HG02798 (cell line): Measurements from ENCODE around the gene MAP4K2.

Source experiments
- ATAC-seq: cut with Tn5 transposase; IDR thresholded peaks from one replicate; pipeline ENCODE4 v1.9.1; 2021; ENCODE audit warnings: mild to moderate bottlenecking; ENCODE audit not compliant: unreplicated experiment, poor library complexity

The MAP4K2 gene

GRCh38 chr11:64839335-64839734 lies 36.3 kb upstream of the MAP4K2 start:
- no peak for ATAC-seq

GRCh38 chr11:64838600-64839334 lies 35.8 kb upstream of the MAP4K2 start:
- ATAC-seq: no peak

- no peak for ATAC-seq
Measured at GRCh38 chr11:64837887-64838351, 34.9 kb upstream of the MAP4K2 start.

GRCh38 chr11:64836448-64837072 lies 33.5 kb upstream of the MAP4K2 start:
- ATAC-seq: no peak

- ATAC-seq: no peak
Measured at GRCh38 chr11:64835616-64836447, 32.8 kb upstream of the MAP4K2 start.

- no peak for ATAC-seq
Measured at GRCh38 chr11:64834723-64835615, 32.0 kb upstream of the MAP4K2 start.

- ATAC-seq: no peak
Measured at GRCh38 chr11:64834031-64834722, 31.2 kb upstream of the MAP4K2 start.

GRCh38 chr11:64833509-64833908 lies 30.5 kb upstream of the MAP4K2 start:
- ATAC-seq: no peak

GRCh38 chr11:64833198-64833502 lies 30.1 kb upstream of the MAP4K2 start:
- ATAC-seq: no peak

- no peak for ATAC-seq
Measured at GRCh38 chr11:64832467-64833197, 29.6 kb upstream of the MAP4K2 start.

GRCh38 chr11:64831411-64831891 lies 28.4 kb upstream of the MAP4K2 start:
- no peak for ATAC-seq

GRCh38 chr11:64829536-64830251 lies 26.7 kb upstream of the MAP4K2 start:
- ATAC-seq: no peak

- ATAC-seq: no peak
Measured at GRCh38 chr11:64827451-64827839, 24.4 kb upstream of the MAP4K2 start.

- no peak for ATAC-seq
Measured at GRCh38 chr11:64826578-64827450, 23.8 kb upstream of the MAP4K2 start.

- ATAC-seq: no peak
Measured at GRCh38 chr11:64826062-64826461, 23.0 kb upstream of the MAP4K2 start.

- ATAC-seq: no peak
Measured at GRCh38 chr11:64823568-64824119, 20.6 kb upstream of the MAP4K2 start.

GRCh38 chr11:64817476-64817875 lies 14.5 kb upstream of the MAP4K2 start:
- no peak for ATAC-seq
